Neural progenitor cell (in vitro differentiated cells): ENCODE measurements around the gene ZNF785. TPM values are rescaled to one million over a fixed set of nuclear protein-coding genes. Genes with fewer than 3 reads are reported as not detected.

Source experiments
- DNase-seq: peaks from one replicate; pipeline ENCODE4 v3.0.0-alpha.2; 2016; ENCODE audit warnings: low spot score
- H2AFZ ChIP-seq: fragments of 200-600 bp; sonication (generic); replicated peaks from 2 replicates; pipeline ENCODE4 v1.6.1; 2016; ENCODE audit warnings: antibody characterized with exemption
- H3F3A ChIP-seq: fragments of 200-600 bp; sonication (generic); 2 replicates; pipeline ENCODE4 v1.6.1; 2016; ENCODE audit warnings: antibody characterized with exemption, low read depth
- H3K27ac ChIP-seq: fragments of 200-600 bp; sonication (generic); 2 replicates; pipeline ENCODE4 v1.5.1; 2016; ENCODE audit warnings: mild to moderate bottlenecking
- H3K27me3 ChIP-seq: fragments of 200-600 bp; sonication (generic); 2 replicates; pipeline ENCODE4 v1.6.1; 2016; ENCODE audit warnings: mild to moderate bottlenecking, moderate library complexity
- H3K36me3 ChIP-seq: fragments of 200-600 bp; sonication (generic); 2 replicates; pipeline ENCODE4 v1.5.1; 2016
- H3K4me1 ChIP-seq: fragments of 200-600 bp; sonication (generic); 2 replicates; pipeline ENCODE4 v1.6.1; 2016; ENCODE audit warnings: mixed run types
- H3K4me2 ChIP-seq: fragments of 200-600 bp; sonication (generic); 2 replicates; pipeline ENCODE4 v1.6.1; 2016
- H3K4me3 ChIP-seq: fragments of 200-600 bp; sonication (generic); 2 replicates; pipeline ENCODE4 v1.5.1; 2016
- H3K79me2 ChIP-seq: fragments of 200-600 bp; sonication (generic); 2 replicates; pipeline ENCODE4 v1.6.1; 2016; ENCODE audit warnings: low read depth
- H3K9ac ChIP-seq: fragments of 200-600 bp; sonication (generic); 2 replicates; pipeline ENCODE4 v1.6.1; 2016
- H3K9me3 ChIP-seq: fragments of 200-600 bp; sonication (generic); 2 replicates; pipeline ENCODE4 v1.5.1; 2016; ENCODE audit warnings: low read depth
- H4K20me1 ChIP-seq: fragments of 200-600 bp; sonication (generic); 2 replicates; pipeline ENCODE4 v1.6.1; 2016; ENCODE audit warnings: low read depth
- H3K27ac Mint-ChIP-seq: 3 replicates; pipeline ENCODE4 v1.8.0; 2021; ENCODE audit warnings: mixed read lengths
- H3K27me3 Mint-ChIP-seq: 2 replicates; pipeline ENCODE4 v1.8.0; 2022; ENCODE audit warnings: low read depth, mild to moderate bottlenecking, inconsistent platforms, moderate library complexity, mixed read lengths; ENCODE audit not compliant: insufficient read depth
- H3K36me3 Mint-ChIP-seq: 3 replicates; pipeline ENCODE4 v1.8.0; 2021; ENCODE audit warnings: mixed read lengths
- H3K4me1 Mint-ChIP-seq: 3 replicates; pipeline ENCODE4 v1.8.0; 2021; ENCODE audit warnings: mixed read lengths
- H3K4me3 Mint-ChIP-seq: 3 replicates; pipeline ENCODE4 v1.8.0; 2021; ENCODE audit warnings: mild to moderate bottlenecking, moderate library complexity, mixed read lengths
- H3K9me3 Mint-ChIP-seq: 3 replicates; pipeline ENCODE4 v1.8.0; 2020; ENCODE audit warnings: mixed read lengths
- CTCF ChIP-seq: fragments of 200-600 bp; sonication (generic); IDR thresholded peaks from 2 replicates; pipeline ENCODE4 v1.5.1; 2017; ENCODE audit warnings: antibody characterized with exemption, mild to moderate bottlenecking
- EZH2 ChIP-seq: fragments of 200-600 bp; sonication (generic); IDR thresholded peaks from 2 replicates; pipeline ENCODE4 v1.6.1; 2017; ENCODE audit warnings: antibody characterized with exemption, mild to moderate bottlenecking, moderate library complexity
- EZH2phosphoT487 ChIP-seq: fragments of 200-600 bp; sonication (generic); IDR thresholded peaks from 2 replicates; pipeline ENCODE4 v1.6.1; 2017; ENCODE audit warnings: antibody characterized with exemption
- total RNA-seq: library from RNA; depleted of rRNA; stranded (reverse); fragments of >200 nt; gene quantifications from 2 replicates; pipeline ENCODE4 v1.2.3, GENCODE V29; 2015; ENCODE audit warnings: low replicate concordance

ZNF785 gene
- total RNA-seq, 1 donor from 2014 or later: 19.5 TPM

- no peaks in the 10 kb centered on the region for H3K9me3 ChIP-seq
- DNase-seq: no peak
- H3K36me3 ChIP-seq: no peaks in the 10 kb centered on the region
- no peaks in the 10 kb centered on the region for H3K27me3 ChIP-seq
- H3K9me3 Mint-ChIP-seq: peaks cover 4% of the 10 kb centered on the region
- no peaks in the 10 kb centered on the region for H4K20me1 ChIP-seq
- TF ChIP-seq CTCF (no peak), EZH2phosphoT487 (no peak), EZH2 (no peak)
- no peak overlapping the region for H3K4me3 Mint-ChIP-seq
- H3K4me1 ChIP-seq: no peaks in the 10 kb centered on the region
- no peaks in the 10 kb centered on the region for H3K4me1 Mint-ChIP-seq
- no peak overlapping the region for H3K9ac ChIP-seq
- peaks cover 30% of the 10 kb centered on the region for H3K36me3 Mint-ChIP-seq
- H3K27me3 Mint-ChIP-seq: no peaks in the 10 kb centered on the region
- H3K79me2 ChIP-seq: peaks cover 26% of the 10 kb centered on the region
- no peak overlapping the region for H3K4me3 ChIP-seq
- H3F3A ChIP-seq: peaks cover 13% of the 10 kb centered on the region
- H3K27ac ChIP-seq: no peak overlapping the region
- no peak overlapping the region for H3K4me2 ChIP-seq
- H3K27ac Mint-ChIP-seq: no peak overlapping the region
- H2AFZ ChIP-seq: no peak overlapping the region
These were observed 18.9 kb upstream of the ZNF785 start for GRCh38 chr16:30604316-30604947.

DNA sequence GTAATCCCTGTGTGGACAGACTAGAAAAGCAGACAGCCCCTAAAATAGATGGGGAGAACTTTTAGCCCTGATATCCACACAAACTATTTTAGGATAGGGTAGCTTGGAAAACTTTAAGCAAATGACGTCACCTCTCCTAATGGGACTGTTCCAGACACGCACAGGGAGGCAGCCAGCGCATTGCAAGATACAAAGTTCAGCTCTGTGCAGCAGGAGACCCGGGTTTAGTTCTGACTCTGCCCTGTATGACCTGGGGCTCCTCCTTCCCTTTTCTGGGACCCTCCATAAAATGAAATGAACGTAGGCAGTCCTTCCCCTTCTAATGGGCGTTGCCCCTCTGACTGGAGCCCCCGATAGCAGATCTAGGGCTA is 18.4 kb upstream of the ZNF785 start:
- Mint-ChIP-seq H3K27ac (no peak overlapping the region), H3K36me3 (peaks cover 30% of the 10 kb centered on the region), H3K9me3 (peaks cover 4% of the 10 kb centered on the region), H3K4me1 (no peaks in the 10 kb centered on the region), H3K4me3 (no peak overlapping the region), H3K27me3 (no peaks in the 10 kb centered on the region)
- Histone ChIP-seq H3K36me3 (no peaks in the 10 kb centered on the region), H4K20me1 (no peaks in the 10 kb centered on the region), H3K4me2 (no peak overlapping the region), H3K4me1 (no peaks in the 10 kb centered on the region), H3K4me3 (no peak overlapping the region), H2AFZ (no peak overlapping the region), H3F3A (peaks cover 13% of the 10 kb centered on the region), H3K9ac (no peak overlapping the region), H3K9me3 (no peaks in the 10 kb centered on the region), H3K27me3 (no peaks in the 10 kb centered on the region), H3K79me2 (peaks cover 21% of the 10 kb centered on the region), H3K27ac (no peak overlapping the region)
- TF ChIP-seq EZH2phosphoT487: no peak
- no peak for TF ChIP-seq CTCF
- TF ChIP-seq EZH2: no peak
- no peak for DNase-seq

GRCh38 chr16:30602616-30603277 is 17.2 kb upstream of the ZNF785 start:
- H3K27ac ChIP-seq: no peak overlapping the region
- no peaks in the 10 kb centered on the region for H3K27me3 ChIP-seq
- Mint-ChIP-seq H3K36me3 (peaks cover 29% of the 10 kb centered on the region), H3K27ac (no peak overlapping the region), H3K27me3 (no peaks in the 10 kb centered on the region), H3K4me1 (no peaks in the 10 kb centered on the region), H3K4me3 (no peak overlapping the region), H3K9me3 (peaks cover 4% of the 10 kb centered on the region)
- TF ChIP-seq EZH2phosphoT487: no peak
- no peak for TF ChIP-seq EZH2
- TF ChIP-seq CTCF: no peak
- H3K9ac ChIP-seq: no peak overlapping the region
- no peaks in the 10 kb centered on the region for H4K20me1 ChIP-seq
- no peaks in the 10 kb centered on the region for H3K4me1 ChIP-seq
- H3K79me2 ChIP-seq: peaks cover 10% of the 10 kb centered on the region
- no peaks in the 10 kb centered on the region for H3K9me3 ChIP-seq
- H2AFZ ChIP-seq: no peak overlapping the region
- H3K4me2 ChIP-seq: no peak overlapping the region
- no peaks in the 10 kb centered on the region for H3K36me3 ChIP-seq
- H3F3A ChIP-seq: peaks cover 13% of the 10 kb centered on the region
- no peak for DNase-seq
- H3K4me3 ChIP-seq: no peak overlapping the region
